ENCODE results near the gene ATR. TPM values are rescaled to one million over a fixed set of nuclear protein-coding genes. Genes with fewer than 3 reads are reported as not detected.
"Not testable (repeated sequence)": the region's sequence is repeated elsewhere in the genome, so short reads cannot be mapped to it uniquely, and the experiment has no call there.

The ATR gene
- total and polyA plus RNA-seq, 9 of the 15 experiments (the other 6 are each of a cell fraction or from before 2014, with no cell fraction given), result 18.0 to 37.8 (median 23.2) TPM

DNA sequence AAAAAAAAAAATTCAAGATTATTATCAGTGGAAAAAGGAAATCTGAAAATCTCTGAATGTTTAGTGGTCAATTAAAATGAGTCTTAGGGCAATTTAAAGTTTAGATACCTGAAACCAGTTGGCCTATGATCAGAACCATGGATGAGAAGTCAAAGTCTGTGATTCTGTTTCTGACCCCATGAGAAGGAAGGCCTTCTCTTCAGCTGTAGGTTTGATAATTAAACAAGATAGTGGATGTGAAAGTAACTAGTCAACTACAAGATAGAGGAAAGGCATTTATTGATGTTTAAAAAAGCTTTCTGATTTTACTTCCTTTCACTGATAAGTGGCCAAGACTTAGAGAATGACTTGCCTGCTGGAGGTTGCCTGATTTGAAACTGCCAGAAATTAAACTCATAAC is 26.4 kb upstream of the ATR start (continued):
- TF ChIP-seq ELF4 (CRISPR knock-in tag; IDR thresholded peaks at IDR 0.05) (no peak), ZNF12 (CRISPR knock-in tag; IDR thresholded peaks at IDR 0.05) (no peak), POU5F1 (IDR thresholded peaks at IDR 0.05; ENCODE audit: borderline replicate concordance, low read depth, low read length, partially characterized antibody) (no peak), TAF9B (IDR thresholded peaks at IDR 0.05; ENCODE audit: partially characterized antibody) (no peak), MEF2A (IDR thresholded peaks at IDR 0.05; ENCODE audit: control insufficient read depth, low read depth, low read length) (no peak)
- TF ChIP-seq, protein P1, sequence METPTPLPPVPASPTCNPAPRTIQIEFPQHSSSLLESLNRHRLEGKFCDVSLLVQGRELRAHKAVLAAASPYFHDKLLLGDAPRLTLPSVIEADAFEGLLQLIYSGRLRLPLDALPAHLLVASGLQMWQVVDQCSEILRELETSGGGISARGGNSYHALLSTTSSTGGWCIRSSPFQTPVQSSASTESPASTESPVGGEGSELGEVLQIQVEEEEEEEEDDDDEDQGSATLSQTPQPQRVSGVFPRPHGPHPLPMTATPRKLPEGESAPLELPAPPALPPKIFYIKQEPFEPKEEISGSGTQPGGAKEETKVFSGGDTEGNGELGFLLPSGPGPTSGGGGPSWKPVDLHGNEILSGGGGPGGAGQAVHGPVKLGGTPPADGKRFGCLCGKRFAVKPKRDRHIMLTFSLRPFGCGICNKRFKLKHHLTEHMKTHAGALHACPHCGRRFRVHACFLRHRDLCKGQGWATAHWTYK (CRISPR knock-in tag; IDR thresholded peaks at IDR 0.05), result no peak
- TF ChIP-seq, protein P2, sequence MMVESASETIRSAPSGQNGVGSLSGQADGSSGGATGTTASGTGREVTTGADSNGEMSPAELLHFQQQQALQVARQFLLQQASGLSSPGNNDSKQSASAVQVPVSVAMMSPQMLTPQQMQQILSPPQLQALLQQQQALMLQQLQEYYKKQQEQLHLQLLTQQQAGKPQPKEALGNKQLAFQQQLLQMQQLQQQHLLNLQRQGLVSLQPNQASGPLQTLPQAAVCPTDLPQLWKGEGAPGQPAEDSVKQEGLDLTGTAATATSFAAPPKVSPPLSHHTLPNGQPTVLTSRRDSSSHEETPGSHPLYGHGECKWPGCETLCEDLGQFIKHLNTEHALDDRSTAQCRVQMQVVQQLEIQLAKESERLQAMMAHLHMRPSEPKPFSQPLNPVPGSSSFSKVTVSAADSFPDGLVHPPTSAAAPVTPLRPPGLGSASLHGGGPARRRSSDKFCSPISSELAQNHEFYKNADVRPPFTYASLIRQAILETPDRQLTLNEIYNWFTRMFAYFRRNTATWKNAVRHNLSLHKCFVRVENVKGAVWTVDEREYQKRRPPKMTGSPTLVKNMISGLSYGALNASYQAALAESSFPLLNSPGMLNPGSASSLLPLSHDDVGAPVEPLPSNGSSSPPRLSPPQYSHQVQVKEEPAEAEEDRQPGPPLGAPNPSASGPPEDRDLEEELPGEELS (CRISPR knock-in tag; IDR thresholded peaks at IDR 0.05; ENCODE audit: borderline replicate concordance), result no peak

DNA sequence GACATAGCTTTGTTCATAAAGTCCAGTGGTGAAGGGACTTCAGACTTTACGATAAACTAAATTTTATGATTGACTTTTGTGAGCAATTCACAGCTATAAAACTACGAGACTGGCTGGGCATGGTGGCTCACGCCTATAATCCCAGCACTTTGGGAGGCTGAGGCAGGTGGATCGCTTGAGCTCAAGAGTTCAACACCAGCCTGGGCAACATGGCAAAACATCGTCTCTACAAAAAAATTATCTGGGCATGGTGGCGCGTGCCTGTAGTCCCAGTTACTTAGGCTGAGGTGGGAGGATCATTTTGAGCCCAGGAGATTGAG is 24.8 kb upstream of the ATR start:
- CTCF ChIA-PET (ENCODE audit: low intra/inter-chr PET ratio), result not testable (repeated sequence)

More for the DNA sequence above, 24.8 kb upstream of the ATR start:
- H3K9me1 ChIP-seq (ENCODE audit: control insufficient read depth, insufficient read depth, low read length); H3K79me2 ChIP-seq (ENCODE audit: control insufficient read depth, insufficient read depth, low read length); DNase-seq (ENCODE audit: extremely low read depth in 1 of 4, low spot score in 3 of 4); H3K9ac ChIP-seq (ENCODE audit: insufficient read depth in 1 of 2, low read depth in 2 of 2, low read length in 2 of 2); FAIRE-seq; H2AFZ ChIP-seq (ENCODE audit: low read depth, low read length); H3K4me1 ChIP-seq (replicated peaks in 1 of 2; ENCODE audit: control insufficient read depth in 2 of 2, insufficient read depth in 2 of 2, low read length in 2 of 2); ATAC-seq; H3K27ac ChIP-seq (ENCODE audit: extremely low read depth, low read depth, low read length); H3K9me3 ChIP-seq (replicated peaks; ENCODE audit: control insufficient read depth, insufficient read depth, low read depth, low read length); intact Hi-C loops (cut with micrococcal nuclease); BruUV-seq (replicated peaks); H3K4me3 ChIP-seq; H3K4me2 ChIP-seq (ENCODE audit: insufficient read depth, low read length); H4K20me1 ChIP-seq (replicated peaks; ENCODE audit: control insufficient read depth, insufficient read depth, low read length); in situ Hi-C loops (cut with MboI); H3K27me3 ChIP-seq (ENCODE audit: control insufficient read depth in 2 of 2, insufficient read depth in 2 of 2, low read length in 2 of 2); H3K36me3 ChIP-seq (ENCODE audit: control insufficient read depth, insufficient read depth, low read length): not testable (repeated sequence)
- WGBS (ENCODE audit: insufficient coverage, low coverage, missing lambda C conversion rate), result 95% methylated on average over 7 of the region's 7 CpGs
- POLR2A ChIA-PET, result interaction anchor here (1.1 to 1.5 kb wide), 3 partner anchors 10 to 398 kb away, joined by 3 to 4 read pairs (median 3); partner anchors contain the start of gene U2SURP
